ENCODE data around the gene DAB2IP.
"Not testable (repeated sequence)": the region's sequence is repeated elsewhere in the genome, so short reads cannot be mapped to it uniquely, and the experiment has no call there.

The DAB2IP gene

GRCh38 chr9:121781145-121781548 is 129.7 kb downstream of the DAB2IP start:
- DNase-seq = no peak

- DNase-seq = no peak
Measured at GRCh38 chr9:121781701-121782464, 130.4 kb downstream of the DAB2IP start.

- DNase-seq = no peak
Measured at GRCh38 chr9:121782514-121783110, 131.2 kb downstream of the DAB2IP start.

- DNase-seq = no peak
Measured at GRCh38 chr9:121783111-121783510, 131.7 kb downstream of the DAB2IP start.

- DNase-seq = peak; percentile 9
Measured at GRCh38 chr9:121783521-121784507, 132.4 kb downstream of the DAB2IP start.

GRCh38 chr9:121784731-121785411 is 133.4 kb downstream of the DAB2IP start:
- DNase-seq = peak; percentile 8

- DNase-seq = no peak
Measured at GRCh38 chr9:121785673-121786542, 134.5 kb downstream of the DAB2IP start.

- DNase-seq = no peak
Measured at GRCh38 chr9:121786543-121786948, 135.1 kb downstream of the DAB2IP start.

GRCh38 chr9:121786998-121787422 is 135.6 kb downstream of the DAB2IP start:
- no peak for DNase-seq

- DNase-seq = no peak
Measured at GRCh38 chr9:121788686-121789366, 137.4 kb downstream of the DAB2IP start.

GRCh38 chr9:121790841-121791240 is 139.4 kb downstream of the DAB2IP start:
- DNase-seq = no peak

- DNase-seq = not testable (repeated sequence)
Measured at GRCh38 chr9:121792476-121792875, 141.0 kb downstream of the DAB2IP start.

- DNase-seq = not testable (repeated sequence)
Measured at GRCh38 chr9:121794334-121794733, 142.9 kb downstream of the DAB2IP start.

GRCh38 chr9:121797081-121797480 is 145.6 kb downstream of the DAB2IP start:
- DNase-seq = no peak

GRCh38 chr9:121798941-121799340 is 147.5 kb downstream of the DAB2IP start:
- no peak for DNase-seq

GRCh38 chr9:121800376-121800775 is 148.9 kb downstream of the DAB2IP start:
- no peak for DNase-seq

- no peak for DNase-seq
Measured at GRCh38 chr9:121801579-121801978, 150.1 kb downstream of the DAB2IP start.

GRCh38 chr9:121802753-121803152 is 151.3 kb downstream of the DAB2IP start:
- DNase-seq = no peak

- DNase-seq = no peak
Measured at GRCh38 chr9:121807069-121807822, 155.8 kb downstream of the DAB2IP start.

GRCh38 chr9:121807823-121808278 is 156.4 kb downstream of the DAB2IP start:
- DNase-seq = no peak
